ENCODE data around the gene ACYP1.

The ACYP1 gene

GRCh38 chr14:75030147-75030546 lies 33.7 kb downstream of the ACYP1 start:
- DNase-seq: no peak

- DNase-seq: no peak
Observed at GRCh38 chr14:75025876-75026275, 37.9 kb downstream of the ACYP1 start.

DNA sequence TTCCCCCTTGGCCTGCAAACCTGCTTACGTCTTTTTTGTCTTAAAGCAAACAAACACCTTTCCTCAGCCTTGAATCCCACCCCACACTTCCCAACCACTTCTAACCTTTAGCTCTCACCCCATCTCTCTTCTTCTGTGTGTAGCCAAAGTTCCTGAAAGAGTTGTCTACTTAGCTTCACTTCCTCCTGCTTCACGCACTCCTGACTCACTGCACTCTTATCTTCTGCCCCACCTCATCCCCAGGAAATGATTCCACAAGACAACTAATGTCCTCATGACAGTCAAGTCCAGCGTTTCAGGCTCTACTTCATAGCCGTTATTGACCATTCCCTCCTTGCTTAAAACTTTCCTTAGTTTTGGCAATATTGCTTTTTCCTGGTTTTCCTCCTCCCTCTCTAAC lies 38.7 kb downstream of the ACYP1 start:
- peak; percentile 43 for DNase-seq

- no peak for DNase-seq
Observed at GRCh38 chr14:75023108-75023507, 40.7 kb downstream of the ACYP1 start.

DNA sequence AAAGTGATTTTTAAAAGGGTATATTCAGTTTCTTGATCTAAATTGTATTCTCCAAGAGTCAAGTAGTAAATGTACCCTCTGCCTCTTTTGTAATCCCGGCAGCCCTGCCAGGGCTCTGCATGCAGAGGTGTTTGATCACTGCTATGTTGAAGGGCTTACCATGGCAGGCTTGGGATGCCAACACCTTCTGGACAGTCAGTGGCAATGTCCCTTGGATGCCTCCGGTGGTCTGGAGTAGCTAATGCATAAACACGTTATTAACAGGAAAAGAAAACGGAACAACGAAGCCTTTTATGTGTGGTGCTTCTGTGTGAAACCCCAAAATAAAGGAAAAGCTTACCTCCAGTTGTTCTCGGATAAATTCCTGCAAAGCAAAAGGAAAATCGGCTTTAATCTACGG lies 41.2 kb downstream of the ACYP1 start:
- DNase-seq: peak; percentile 70

DNA sequence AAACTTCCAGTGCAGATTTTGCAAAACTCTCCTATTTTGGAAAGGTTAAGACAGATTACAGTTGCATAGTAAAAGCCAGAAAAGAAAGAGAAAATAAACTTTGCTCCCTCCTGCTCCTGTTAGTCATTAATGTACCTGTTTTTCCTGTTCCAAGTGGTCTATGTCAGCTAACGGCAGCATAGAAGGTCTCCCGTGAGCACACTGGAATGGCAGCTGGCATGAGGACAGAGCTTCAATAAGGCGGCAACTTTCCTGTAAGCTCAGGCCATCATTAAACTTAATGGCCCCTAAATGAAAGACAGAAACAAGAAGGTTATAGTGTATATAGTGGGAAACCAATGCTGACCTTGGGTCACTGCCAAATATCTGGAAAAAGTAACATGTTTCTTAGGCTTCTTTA lies 45.1 kb downstream of the ACYP1 start:
- DNase-seq: no peak

GRCh38 chr14:75016815-75017214 lies 47.0 kb downstream of the ACYP1 start:
- no peak for DNase-seq

- no peak for DNase-seq
Observed at GRCh38 chr14:75015496-75015895, 48.3 kb downstream of the ACYP1 start.

GRCh38 chr14:75013290-75013689 lies 50.5 kb downstream of the ACYP1 start:
- DNase-seq: no peak

- DNase-seq: no peak
Observed at GRCh38 chr14:75011356-75011994, 52.3 kb downstream of the ACYP1 start.

DNA sequence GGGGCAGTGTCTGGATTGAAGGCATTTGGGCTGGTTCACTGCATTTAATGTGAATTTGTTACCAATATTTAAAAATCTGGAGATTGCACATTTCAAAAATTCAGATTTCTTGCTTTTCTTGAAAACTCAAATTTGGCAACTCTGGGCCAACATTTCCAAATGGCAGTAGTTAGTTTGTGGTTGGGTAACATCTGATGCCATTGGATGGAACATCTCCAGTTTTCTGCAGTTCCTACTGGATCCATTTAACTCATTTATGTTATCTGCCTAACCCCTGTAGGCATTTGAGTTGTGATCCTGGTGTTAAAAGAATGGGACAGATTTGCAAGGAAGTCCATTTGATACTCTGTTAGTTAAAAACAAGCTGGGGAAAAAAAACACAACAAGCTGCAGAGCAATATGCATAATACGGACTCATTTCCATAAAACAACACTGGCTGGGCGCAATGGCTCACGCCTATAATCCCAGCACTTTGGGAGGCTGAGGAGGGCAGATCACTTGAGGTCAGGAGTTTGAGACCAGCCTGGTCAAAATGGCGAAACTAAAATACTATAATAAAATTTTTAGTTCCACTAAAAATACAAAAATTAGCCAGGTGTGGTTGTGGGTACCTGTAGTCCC lies 53.2 kb downstream of the ACYP1 start:
- DNase-seq: no peak

DNA sequence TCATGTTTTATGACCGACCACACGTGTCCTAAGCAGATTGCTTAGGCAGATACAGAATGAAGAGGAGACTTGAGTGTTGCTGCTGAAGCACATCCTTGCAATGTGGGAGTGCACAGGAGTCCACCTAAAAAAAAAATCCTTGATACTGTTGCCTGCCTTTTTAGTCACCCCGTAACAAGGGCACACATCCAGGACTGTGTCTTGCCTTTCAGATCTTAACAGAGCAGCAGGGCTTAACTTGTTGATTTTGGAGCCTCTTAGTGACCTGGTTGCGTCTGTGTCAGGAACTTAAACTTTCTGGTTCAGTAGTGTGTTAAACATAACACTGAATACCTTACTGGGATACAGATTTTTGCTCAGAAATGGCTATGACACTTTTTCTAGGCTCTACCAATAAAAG lies 54.6 kb downstream of the ACYP1 start:
- DNase-seq: no peak

DNA sequence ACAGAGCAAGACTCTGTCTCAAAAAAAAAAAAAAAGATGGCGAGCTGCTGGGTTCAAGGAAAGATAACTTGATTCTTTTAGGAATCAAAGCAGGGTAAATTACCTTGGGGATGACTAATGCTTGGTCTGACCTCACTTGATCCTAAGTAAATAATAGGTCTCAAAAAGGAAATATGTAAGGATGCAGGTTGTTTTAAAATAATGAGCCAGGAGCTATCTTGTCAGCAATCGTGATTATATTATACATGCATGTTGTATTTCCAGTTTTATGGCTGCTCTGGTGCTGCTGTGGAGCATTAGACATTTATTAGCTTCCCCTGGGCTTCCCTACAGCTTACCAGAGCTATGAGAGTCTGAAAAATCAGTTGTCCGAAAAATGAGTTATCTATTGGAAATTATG lies 58.5 kb downstream of the ACYP1 start:
- DNase-seq: no peak

DNA sequence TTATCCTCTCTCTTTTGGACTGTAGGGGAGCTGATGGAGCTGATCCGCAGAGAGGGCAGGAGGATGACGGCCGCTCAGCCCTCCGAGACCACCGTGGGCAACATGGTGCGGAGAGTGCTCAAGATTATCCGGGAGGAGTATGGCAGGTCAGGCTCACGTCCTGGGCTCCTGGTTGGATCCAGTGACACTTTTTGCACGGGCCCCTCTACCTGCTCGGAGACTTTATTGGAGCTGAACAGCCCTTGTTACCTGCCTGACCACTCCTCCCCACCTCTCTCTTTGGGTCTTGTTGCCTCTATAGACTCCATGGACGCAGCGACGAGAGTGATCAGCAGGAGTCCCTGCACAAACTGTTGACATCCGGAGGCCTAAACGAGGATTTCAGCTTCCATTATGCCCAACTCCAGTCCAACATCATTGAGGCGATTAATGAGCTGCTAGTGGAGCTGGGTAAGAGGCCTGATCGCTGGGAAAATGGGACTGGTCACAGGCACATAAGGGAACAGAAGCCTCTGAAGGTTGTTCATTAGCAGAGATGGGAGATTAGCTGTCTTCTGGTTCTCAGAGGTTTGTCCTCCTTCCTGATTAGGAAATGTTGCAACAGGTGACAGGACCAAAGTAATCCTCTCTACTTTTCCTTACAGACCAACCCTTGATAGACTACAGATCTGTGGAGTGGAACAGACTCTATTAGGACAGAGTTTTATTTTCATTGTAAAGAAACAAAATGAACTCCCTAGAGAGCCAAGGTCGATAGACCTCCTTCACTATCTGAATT lies 60.4 kb downstream of the ACYP1 start:
- peak; percentile 23 for DNase-seq

Measured in hematopoietic multipotent progenitor cell treated with erythropoietin and hydrocortisone succinate and interleukin-3 and kit ligand, for 6 days (in vitro differentiated cells).